GM12892 (cell line): Measurements from ENCODE around the gene ROBO4.

Experiments used
- POLR2A ChIP-seq: IDR thresholded peaks from 2 replicates; pipeline ENCODE4 v1.6.1; 2011; ENCODE audit warnings: low read depth, low read length, control low read depth
- TAF1 ChIP-seq: IDR thresholded peaks from 2 replicates; pipeline ENCODE4 v1.6.1; 2011; ENCODE audit warnings: low read depth, mild to moderate bottlenecking, control low read depth, low read length, borderline replicate concordance

GRCh38 chr11:124938970-124939369 is 41.3 kb upstream of the ROBO4 start:
- TF ChIP-seq TAF1 (no peak), POLR2A (no peak)
